ENCODE data around the gene F7.
"Not testable (repeated sequence)": the region's sequence is repeated elsewhere in the genome, so short reads cannot be mapped to it uniquely, and the experiment has no call there.

Gene F7

GRCh38 chr13:113152984-113153809, 47.6 kb downstream of the F7 start:
- peak; percentile 50 for ATAC-seq
- H3K4me1 Mint-ChIP-seq = peaks cover 28% of the 10 kb centered on the region
- peak overlapping the region; percentile 43 to 60 for H3K27ac Mint-ChIP-seq
- H3K9me3 Mint-ChIP-seq = peaks cover 21 to 24% of the 10 kb centered on the region in 2 donors
- no peak for DNase-seq
- peak overlapping the region; percentile 74 to 80 for H3K4me3 Mint-ChIP-seq
- H3K27me3 Mint-ChIP-seq = peaks cover 25% of the 10 kb centered on the region

GRCh38 chr13:113153810-113154748, 48.5 kb downstream of the F7 start:
- ATAC-seq = peak; percentile 53
- H3K27me3 Mint-ChIP-seq = peaks cover 25% of the 10 kb centered on the region
- H3K4me1 Mint-ChIP-seq = peaks cover 28% of the 10 kb centered on the region
- peak overlapping the region in 1 of 2 donors; percentile 56 for H3K27ac Mint-ChIP-seq
- peak in 1 of 2 donors; percentile 37 for DNase-seq
- H3K9me3 Mint-ChIP-seq = peaks cover 21 to 24% of the 10 kb centered on the region in 2 donors
- peak overlapping the region; percentile 74 to 77 for H3K4me3 Mint-ChIP-seq

- Mint-ChIP-seq H3K4me1 (peaks cover 32% of the 10 kb centered on the region), H3K27ac (no peak overlapping the region), H3K9me3 (peaks cover 21 to 24% of the 10 kb centered on the region in 2 donors), H3K4me3 (peak overlapping the region; percentile 51 to 66), H3K27me3 (peaks cover 25% of the 10 kb centered on the region)
- ATAC-seq (no peak), DNase-seq (no peak)
Observed at GRCh38 chr13:113155201-113155600, 49.6 kb downstream of the F7 start.

- H3K4me1 Mint-ChIP-seq = peaks cover 36% of the 10 kb centered on the region
- peaks cover 21 to 24% of the 10 kb centered on the region in 2 donors for H3K9me3 Mint-ChIP-seq
- peaks cover 21% of the 10 kb centered on the region for H3K27me3 Mint-ChIP-seq
- no peak overlapping the region for H3K4me3 Mint-ChIP-seq
- ATAC-seq = no peak
- H3K27ac Mint-ChIP-seq = no peak overlapping the region
- no peak for DNase-seq
Observed at GRCh38 chr13:113155982-113156655, 50.5 kb downstream of the F7 start.

GRCh38 chr13:113157206-113157928, 51.8 kb downstream of the F7 start:
- no peak overlapping the region for H3K27ac Mint-ChIP-seq
- no peak for ATAC-seq
- peaks cover 9% of the 10 kb centered on the region for H3K27me3 Mint-ChIP-seq
- H3K9me3 Mint-ChIP-seq = peaks cover 21 to 24% of the 10 kb centered on the region in 2 donors
- H3K4me3 Mint-ChIP-seq = no peak overlapping the region
- DNase-seq = no peak
- peaks cover 28% of the 10 kb centered on the region for H3K4me1 Mint-ChIP-seq

GRCh38 chr13:113157929-113158747, 52.5 kb downstream of the F7 start, which contains the start of gene PROZ:
Gene PROZ, plus strand, starts transcription at chr13:113158648. Its CDS starts 13 bp downstream, at chr13:113158661.
- Mint-ChIP-seq H3K4me3 (no peak within 1 kb of the TSS), H3K27ac (no peak within 1 kb of the TSS), H3K9me3 (peaks cover 21 to 24% of the 10 kb centered on the region in 2 donors), H3K4me1 (peaks cover 24% of the 10 kb centered on the region), H3K27me3 (peaks cover 3% of the 10 kb centered on the region)
- DNase-seq = no peak
- ATAC-seq = no peak

GRCh38 chr13:113158946-113159345, 53.4 kb downstream of the F7 start:
- peaks cover 21 to 24% of the 10 kb centered on the region in 2 donors for H3K9me3 Mint-ChIP-seq
- H3K4me1 Mint-ChIP-seq = peaks cover 25% of the 10 kb centered on the region
- no peak overlapping the region for H3K27ac Mint-ChIP-seq
- peaks cover 7% of the 10 kb centered on the region for H3K27me3 Mint-ChIP-seq
- DNase-seq (no peak), ATAC-seq (no peak)
- H3K4me3 Mint-ChIP-seq = no peak overlapping the region

- H3K4me3 Mint-ChIP-seq = no peak overlapping the region
Observed at GRCh38 chr13:113159701-113160100, 54.1 kb downstream of the F7 start.

GRCh38 chr13:113160983-113161382, 55.4 kb downstream of the F7 start:
- DNase-seq (no peak), ATAC-seq (no peak)
- H3K4me1 Mint-ChIP-seq = peaks cover 37% of the 10 kb centered on the region
- peaks cover 7% of the 10 kb centered on the region for H3K27me3 Mint-ChIP-seq
- H3K4me3 Mint-ChIP-seq = peak overlapping the region; percentile 63 to 64
- H3K27ac Mint-ChIP-seq = peak overlapping the region in 1 of 2 donors; percentile 75
- H3K9me3 Mint-ChIP-seq = peaks cover 9 to 10% of the 10 kb centered on the region in 2 donors

More at GRCh38 chr13:113159701-113160100, 54.1 kb downstream of the F7 start:
- Mint-ChIP-seq H3K9me3 (peaks cover 21 to 22% of the 10 kb centered on the region in 2 donors), H3K4me1 (peaks cover 32% of the 10 kb centered on the region), H3K27me3 (peaks cover 7% of the 10 kb centered on the region), H3K27ac (no peak overlapping the region)
- DNase-seq = no peak
- no peak for ATAC-seq

- peaks cover 6 to 9% of the 10 kb centered on the region in 2 donors for H3K9me3 Mint-ChIP-seq
- H3K27me3 Mint-ChIP-seq = peaks cover 7% of the 10 kb centered on the region
- no peak overlapping the region for H3K27ac Mint-ChIP-seq
- H3K4me1 Mint-ChIP-seq = peaks cover 41% of the 10 kb centered on the region
- DNase-seq = no peak
- peak overlapping the region; percentile 63 to 64 for H3K4me3 Mint-ChIP-seq
- ATAC-seq = peak; percentile 32
Observed at GRCh38 chr13:113161433-113161832, 55.8 kb downstream of the F7 start.

GRCh38 chr13:113161975-113162374, 56.4 kb downstream of the F7 start:
- H3K27me3 Mint-ChIP-seq, H3K9me3 Mint-ChIP-seq, H3K4me3 Mint-ChIP-seq, H3K27ac Mint-ChIP-seq, ATAC-seq: not testable (repeated sequence)
- peak in 1 of 2 donors; percentile 35 for DNase-seq
- H3K4me1 Mint-ChIP-seq = peaks cover 44% of the 10 kb centered on the region

- Mint-ChIP-seq H3K4me3 (peak overlapping the region in 1 of 2 donors; percentile 56), H3K27ac (peak overlapping the region; percentile 57 to 82), H3K4me1 (peaks cover 44% of the 10 kb centered on the region), H3K9me3 (no peaks in the 10 kb centered on the region), H3K27me3 (peaks cover 7% of the 10 kb centered on the region)
- DNase-seq (peak in 1 of 2 donors; percentile 37), ATAC-seq (peak; percentile 71)
Observed at GRCh38 chr13:113162783-113163685, 57.4 kb downstream of the F7 start.

- H3K9me3 Mint-ChIP-seq = no peaks in the 10 kb centered on the region
- H3K27me3 Mint-ChIP-seq = peaks cover 7% of the 10 kb centered on the region
- peaks cover 44% of the 10 kb centered on the region for H3K4me1 Mint-ChIP-seq
- H3K27ac Mint-ChIP-seq = no peak overlapping the region
- DNase-seq (no peak), ATAC-seq (no peak)
- no peak overlapping the region for H3K4me3 Mint-ChIP-seq
Observed at GRCh38 chr13:113164492-113164891, 58.9 kb downstream of the F7 start.
